Hematopoietic multipotent progenitor cell treated with erythropoietin and hydrocortisone succinate and interleukin-3 and kit ligand, for 17 days (in vitro differentiated cells): Measurements from ENCODE around the gene TLE4.

Source experiments
- DNase-seq: peaks from one replicate; pipeline ENCODE4 v3.0.0-alpha.2; 2015; ENCODE audit warnings: low spot score

The TLE4 gene

GRCh38 chr9:79572032-79572607 lies 355 bp downstream of the TLE4 start:
- DNase-seq, result no peak

GRCh38 chr9:79572608-79573411 lies 1.0 kb downstream of the TLE4 start:
- DNase-seq, result peak; percentile 28

- no peak for DNase-seq
Observed at GRCh38 chr9:79573412-79573923, 1.7 kb downstream of the TLE4 start.

GRCh38 chr9:79574136-79574535 lies 2.4 kb downstream of the TLE4 start:
- DNase-seq, result no peak

- no peak for DNase-seq
Observed at GRCh38 chr9:79574781-79575180, 3.0 kb downstream of the TLE4 start.

- no peak for DNase-seq
Observed at GRCh38 chr9:79575547-79575946, 3.8 kb downstream of the TLE4 start.

- no peak for DNase-seq
Observed at GRCh38 chr9:79577969-79578723, 6.4 kb downstream of the TLE4 start.

- DNase-seq, result no peak
Observed at GRCh38 chr9:79578891-79579290, 7.1 kb downstream of the TLE4 start.

- no peak for DNase-seq
Observed at GRCh38 chr9:79579624-79580023, 7.9 kb downstream of the TLE4 start.

- no peak for DNase-seq
Observed at GRCh38 chr9:79580055-79580454, 8.3 kb downstream of the TLE4 start.

- peak; percentile 41 for DNase-seq
Observed at GRCh38 chr9:79581388-79581787, 9.6 kb downstream of the TLE4 start.

GRCh38 chr9:79581794-79582193 lies 10.0 kb downstream of the TLE4 start:
- no peak for DNase-seq

- no peak for DNase-seq
Observed at GRCh38 chr9:79583952-79584654, 12.3 kb downstream of the TLE4 start.

GRCh38 chr9:79584655-79584982 lies 12.9 kb downstream of the TLE4 start:
- DNase-seq, result no peak

GRCh38 chr9:79588488-79589223 lies 16.9 kb downstream of the TLE4 start:
- DNase-seq, result no peak

GRCh38 chr9:79591458-79591857 lies 19.7 kb downstream of the TLE4 start:
- no peak for DNase-seq

- no peak for DNase-seq
Observed at GRCh38 chr9:79592726-79593493, 21.1 kb downstream of the TLE4 start.

GRCh38 chr9:79598562-79599345 lies 27.0 kb downstream of the TLE4 start:
- no peak for DNase-seq

GRCh38 chr9:79600466-79600865 lies 28.7 kb downstream of the TLE4 start:
- no peak for DNase-seq
